ENCODE results near the gene INSM2.

Gene INSM2

DNA sequence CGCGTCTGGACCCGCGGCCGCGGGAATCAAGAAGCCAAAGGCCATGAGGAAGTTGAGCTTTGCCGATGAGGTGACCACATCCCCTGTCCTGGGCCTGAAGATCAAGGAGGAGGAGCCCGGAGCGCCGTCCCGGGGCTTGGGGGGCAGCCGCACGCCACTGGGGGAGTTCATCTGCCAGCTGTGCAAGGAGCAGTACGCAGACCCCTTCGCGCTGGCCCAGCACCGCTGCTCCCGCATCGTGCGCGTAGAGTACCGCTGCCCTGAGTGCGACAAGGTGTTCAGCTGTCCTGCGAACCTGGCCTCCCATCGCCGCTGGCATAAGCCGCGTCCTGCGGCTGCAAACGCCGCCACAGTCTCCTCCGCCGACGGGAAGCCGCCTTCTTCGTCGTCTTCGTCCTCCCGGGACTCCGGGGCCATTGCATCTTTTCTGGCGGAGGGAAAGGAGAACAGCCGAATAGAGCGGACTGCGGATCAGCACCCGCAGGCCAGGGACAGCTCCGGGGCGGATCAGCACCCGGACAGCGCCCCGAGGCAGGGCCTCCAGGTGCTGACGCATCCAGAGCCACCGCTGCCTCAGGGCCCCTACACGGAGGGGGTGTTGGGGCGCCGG, 1.0 kb downstream of the INSM2 start:
- no peak overlapping the region for H3K4me3 ChIP-seq (replicated peaks; ENCODE audit: insufficient read depth, low read length)
- peak; percentile 20 to 67 for DNase-seq (ENCODE audit: low read depth in 1 of 2, low spot score in 1 of 2)
- no peak overlapping the region for H3K27ac ChIP-seq (replicated peaks)
- TF ChIP-seq GABPA (IDR thresholded peaks at IDR 0.05; ENCODE audit: low read depth) (no peak), SPI1 (IDR thresholded peaks at IDR 0.05; ENCODE audit: borderline replicate concordance, low read depth) (peak; percentile 23; the same call in 1 of the 2 replicates)
- TF ChIP-seq, protein P1, sequence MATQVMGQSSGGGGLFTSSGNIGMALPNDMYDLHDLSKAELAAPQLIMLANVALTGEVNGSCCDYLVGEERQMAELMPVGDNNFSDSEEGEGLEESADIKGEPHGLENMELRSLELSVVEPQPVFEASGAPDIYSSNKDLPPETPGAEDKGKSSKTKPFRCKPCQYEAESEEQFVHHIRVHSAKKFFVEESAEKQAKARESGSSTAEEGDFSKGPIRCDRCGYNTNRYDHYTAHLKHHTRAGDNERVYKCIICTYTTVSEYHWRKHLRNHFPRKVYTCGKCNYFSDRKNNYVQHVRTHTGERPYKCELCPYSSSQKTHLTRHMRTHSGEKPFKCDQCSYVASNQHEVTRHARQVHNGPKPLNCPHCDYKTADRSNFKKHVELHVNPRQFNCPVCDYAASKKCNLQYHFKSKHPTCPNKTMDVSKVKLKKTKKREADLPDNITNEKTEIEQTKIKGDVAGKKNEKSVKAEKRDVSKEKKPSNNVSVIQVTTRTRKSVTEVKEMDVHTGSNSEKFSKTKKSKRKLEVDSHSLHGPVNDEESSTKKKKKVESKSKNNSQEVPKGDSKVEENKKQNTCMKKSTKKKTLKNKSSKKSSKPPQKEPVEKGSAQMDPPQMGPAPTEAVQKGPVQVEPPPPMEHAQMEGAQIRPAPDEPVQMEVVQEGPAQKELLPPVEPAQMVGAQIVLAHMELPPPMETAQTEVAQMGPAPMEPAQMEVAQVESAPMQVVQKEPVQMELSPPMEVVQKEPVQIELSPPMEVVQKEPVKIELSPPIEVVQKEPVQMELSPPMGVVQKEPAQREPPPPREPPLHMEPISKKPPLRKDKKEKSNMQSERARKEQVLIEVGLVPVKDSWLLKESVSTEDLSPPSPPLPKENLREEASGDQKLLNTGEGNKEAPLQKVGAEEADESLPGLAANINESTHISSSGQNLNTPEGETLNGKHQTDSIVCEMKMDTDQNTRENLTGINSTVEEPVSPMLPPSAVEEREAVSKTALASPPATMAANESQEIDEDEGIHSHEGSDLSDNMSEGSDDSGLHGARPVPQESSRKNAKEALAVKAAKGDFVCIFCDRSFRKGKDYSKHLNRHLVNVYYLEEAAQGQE (IDR thresholded peaks at IDR 0.05; ENCODE audit: insufficient replicate concordance, low read depth) = peak; percentile 100
- TF ChIP-seq, protein P2, sequence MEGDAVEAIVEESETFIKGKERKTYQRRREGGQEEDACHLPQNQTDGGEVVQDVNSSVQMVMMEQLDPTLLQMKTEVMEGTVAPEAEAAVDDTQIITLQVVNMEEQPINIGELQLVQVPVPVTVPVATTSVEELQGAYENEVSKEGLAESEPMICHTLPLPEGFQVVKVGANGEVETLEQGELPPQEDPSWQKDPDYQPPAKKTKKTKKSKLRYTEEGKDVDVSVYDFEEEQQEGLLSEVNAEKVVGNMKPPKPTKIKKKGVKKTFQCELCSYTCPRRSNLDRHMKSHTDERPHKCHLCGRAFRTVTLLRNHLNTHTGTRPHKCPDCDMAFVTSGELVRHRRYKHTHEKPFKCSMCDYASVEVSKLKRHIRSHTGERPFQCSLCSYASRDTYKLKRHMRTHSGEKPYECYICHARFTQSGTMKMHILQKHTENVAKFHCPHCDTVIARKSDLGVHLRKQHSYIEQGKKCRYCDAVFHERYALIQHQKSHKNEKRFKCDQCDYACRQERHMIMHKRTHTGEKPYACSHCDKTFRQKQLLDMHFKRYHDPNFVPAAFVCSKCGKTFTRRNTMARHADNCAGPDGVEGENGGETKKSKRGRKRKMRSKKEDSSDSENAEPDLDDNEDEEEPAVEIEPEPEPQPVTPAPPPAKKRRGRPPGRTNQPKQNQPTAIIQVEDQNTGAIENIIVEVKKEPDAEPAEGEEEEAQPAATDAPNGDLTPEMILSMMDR (IDR thresholded peaks at IDR 0.05; ENCODE audit: insufficient read depth, low read length) = no peak
- peaks cover 26% of the 10 kb centered on the region for H3K27me3 ChIP-seq (ENCODE audit: insufficient read depth, poor library complexity, severe bottlenecking)

DNA sequence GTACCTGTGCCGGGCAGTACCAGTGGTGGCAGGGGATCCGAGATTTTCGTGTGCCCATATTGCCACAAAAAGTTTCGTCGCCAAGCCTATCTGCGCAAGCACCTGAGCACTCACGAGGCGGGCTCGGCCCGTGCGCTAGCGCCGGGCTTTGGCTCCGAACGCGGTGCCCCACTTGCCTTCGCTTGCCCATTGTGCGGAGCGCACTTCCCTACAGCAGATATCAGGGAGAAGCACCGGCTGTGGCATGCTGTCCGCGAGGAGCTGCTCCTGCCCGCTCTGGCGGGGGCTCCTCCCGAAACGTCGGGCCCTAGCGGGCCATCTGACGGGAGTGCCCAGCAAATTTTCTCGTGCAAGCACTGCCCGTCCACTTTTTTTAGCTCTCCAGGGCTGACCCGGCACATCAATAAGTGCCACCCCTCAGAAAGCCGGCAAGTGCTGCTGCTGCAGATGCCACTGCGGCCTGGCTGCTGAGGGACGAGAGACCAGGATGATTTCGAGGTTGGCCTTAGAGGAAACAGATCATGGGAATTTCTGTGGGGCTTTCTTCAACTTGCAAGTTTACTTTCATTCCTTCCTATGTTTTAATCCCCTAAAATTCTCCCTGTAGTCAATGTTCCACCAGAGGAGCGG, 1.6 kb downstream of the INSM2 start:
- peaks cover 24% of the 10 kb centered on the region for H3K27me3 ChIP-seq (ENCODE audit: insufficient read depth, poor library complexity, severe bottlenecking)
- DNase-seq (ENCODE audit: low read depth in 1 of 2, low spot score in 1 of 2) = no peak
- no peak overlapping the region for H3K4me3 ChIP-seq (replicated peaks; ENCODE audit: insufficient read depth, low read length)
- no peak overlapping the region for H3K27ac ChIP-seq (replicated peaks)
- TF ChIP-seq, protein P1 (IDR thresholded peaks at IDR 0.05; ENCODE audit: insufficient replicate concordance, low read depth) = no peak
- no peak for TF ChIP-seq GABPA (IDR thresholded peaks at IDR 0.05; ENCODE audit: low read depth)
- no peak for TF ChIP-seq SPI1 (IDR thresholded peaks at IDR 0.05; ENCODE audit: borderline replicate concordance, low read depth)
- TF ChIP-seq, protein P2 (IDR thresholded peaks at IDR 0.05; ENCODE audit: insufficient read depth, low read length) = no peak
- no peak for TF ChIP-seq POLR2AphosphoS5 (IDR thresholded peaks at IDR 0.05; ENCODE audit: low read depth)

DNA sequence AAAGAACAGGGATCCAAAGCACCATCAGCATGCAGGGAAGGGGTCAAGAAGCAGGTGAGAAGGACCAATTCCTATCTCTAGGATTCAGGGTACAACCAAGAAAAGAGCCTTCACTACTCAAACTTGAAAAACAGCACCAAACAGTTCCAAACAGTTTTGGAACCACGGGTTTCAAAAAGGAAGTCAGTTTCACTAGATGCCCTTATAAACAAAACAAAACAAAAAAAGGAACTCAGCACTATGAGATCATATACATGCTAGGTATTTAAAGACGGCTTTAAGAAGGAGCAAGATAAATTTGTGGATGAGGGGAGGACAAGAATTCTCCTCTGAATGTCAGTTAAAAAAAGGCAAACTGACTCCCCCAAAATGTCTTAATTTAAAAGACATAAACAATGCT, 6.0 kb downstream of the INSM2 start:
- no peak for DNase-seq (ENCODE audit: low read depth in 1 of 2, low spot score in 1 of 2)
- Histone ChIP-seq H3K4me3 (replicated peaks; ENCODE audit: insufficient read depth, low read length) (no peak overlapping the region), H3K27me3 (ENCODE audit: insufficient read depth, poor library complexity, severe bottlenecking) (no peaks in the 10 kb centered on the region), H3K27ac (replicated peaks) (no peak overlapping the region)
- no peak for TF ChIP-seq GABPA (IDR thresholded peaks at IDR 0.05; ENCODE audit: low read depth)
- peak; percentile 51; the same call in 1 of the 2 replicates for TF ChIP-seq SPI1 (IDR thresholded peaks at IDR 0.05; ENCODE audit: borderline replicate concordance, low read depth)

DNA sequence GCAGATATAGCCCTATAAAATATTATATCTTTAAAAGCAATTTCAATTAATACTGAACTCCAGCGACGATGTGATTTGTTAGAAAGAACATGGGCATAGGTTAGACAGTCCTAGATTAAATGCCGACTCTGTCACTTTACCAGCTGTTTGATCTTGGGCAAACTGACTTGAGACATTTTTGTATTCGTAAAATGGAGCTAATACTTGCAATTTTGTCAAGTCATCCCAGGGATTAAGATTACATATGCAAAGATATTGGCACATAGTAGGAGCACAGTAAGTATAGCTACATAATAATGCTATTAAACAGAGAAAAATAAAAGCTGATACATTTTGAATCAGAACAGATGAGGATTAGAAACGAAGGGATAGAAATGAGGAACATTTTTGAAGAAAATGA, 9.0 kb downstream of the INSM2 start:
- TF ChIP-seq SPI1 (IDR thresholded peaks at IDR 0.05; ENCODE audit: borderline replicate concordance, low read depth) (no peak), POLR2AphosphoS5 (IDR thresholded peaks at IDR 0.05; ENCODE audit: low read depth) (no peak), GABPA (IDR thresholded peaks at IDR 0.05; ENCODE audit: low read depth) (no peak)
- TF ChIP-seq, protein P1 (IDR thresholded peaks at IDR 0.05; ENCODE audit: insufficient replicate concordance, low read depth) = no peak
- TF ChIP-seq, protein P2 (IDR thresholded peaks at IDR 0.05; ENCODE audit: insufficient read depth, low read length) = no peak

More for the DNA sequence above, 9.0 kb downstream of the INSM2 start:
- DNase-seq (ENCODE audit: low read depth in 1 of 2, low spot score in 1 of 2) = no peak
- no peaks in the 10 kb centered on the region for H3K27me3 ChIP-seq (ENCODE audit: insufficient read depth, poor library complexity, severe bottlenecking)
- H3K27ac ChIP-seq (replicated peaks) = no peak overlapping the region
- no peak overlapping the region for H3K4me3 ChIP-seq (replicated peaks; ENCODE audit: insufficient read depth, low read length)

Measured in HL-60 (cell line).